Thyroid gland (tissue), 4 donors: ENCODE results near the gene CSNK2A1. TPM values are rescaled to one million over a fixed set of nuclear protein-coding genes. Genes with fewer than 3 reads are reported as not detected.

Source experiments
- DNase-seq, 2 donors: peaks; one replicate each; pipeline ENCODE4 v3.0.0-alpha.2; 2019
- H3K27ac ChIP-seq, 3 donors: fragments of 200-600 bp; sonication (generic); 1 replicate in 2 of 3; 2 replicates in 1 of 3; pipeline ENCODE4 v1.5.1; 2016 to 2019; ENCODE audit warnings: mild to moderate bottlenecking in 1 of 3, moderate library complexity in 1 of 3
- H3K27me3 ChIP-seq: fragments of 200-600 bp; sonication (generic); one replicate; pipeline ENCODE4 v1.5.1; 2019
- H3K36me3 ChIP-seq, 2 donors: fragments of 200-600 bp; sonication (generic); one replicate each; pipeline ENCODE4 v1.5.1; 2016 to 2019
- H3K4me1 ChIP-seq, 2 donors: fragments of 200-600 bp; sonication (generic); one replicate each; pipeline ENCODE4 v1.5.1; 2017 to 2019
- H3K4me3 ChIP-seq, 3 donors: fragments of 200-600 bp; sonication (generic); replicated peaks in 1 of 3; 1 replicate in 2 of 3; 2 replicates in 1 of 3; pipeline ENCODE4 v1.5.1; 2016; ENCODE audit warnings: mild to moderate bottlenecking in 1 of 3
- H3K9me3 ChIP-seq: fragments of 200-600 bp; sonication (generic); one replicate; pipeline ENCODE4 v1.5.1; 2017
- POLR2A ChIP-seq, 2 donors: fragments of 450-650 bp; IDR thresholded peaks; one replicate each; pipeline ENCODE4 v1.6.1; 2017; ENCODE audit warnings: antibody characterized with exemption in 2 of 2, mild to moderate bottlenecking in 2 of 2, moderate library complexity in 1 of 2
- WGBS, 2 donors: methylation state at CpG; one replicate each; pipeline ENCODE4 v1.1.5; 2017; 5-methylcytosine and 5-hydroxymethylcytosine counted together
- intact Hi-C: fragments of 100-400 bp; cut with DNase I; formaldehyde crosslinking; loops from one replicate; pipeline ENCODE4 v1.15.1; 2023
- total RNA-seq, 4 donors: library from RNA; depleted of rRNA; stranded (reverse); fragments of >200 nt; gene quantifications; one replicate each; pipeline ENCODE4 v1.2.3, GENCODE V29; 2016
- TF ChIP-seq, protein P1 (sequence below), 6 experiments: fragments of 200-600 bp in 3 of 6; fragments of 450-650 bp in 3 of 6; sonication (generic) in 3 of 6; IDR thresholded peaks; one replicate each; pipeline ENCODE4 v1.5.1; 2016 to 2019; ENCODE audit warnings: antibody characterized with exemption in 6 of 6, mild to moderate bottlenecking in 2 of 6, inconsistent platforms in 1 of 6, moderate library complexity in 1 of 6

Gene CSNK2A1
- total RNA-seq, 4 donors from 2014 or later, result 88.0 to 153 (median 105) TPM

DNA sequence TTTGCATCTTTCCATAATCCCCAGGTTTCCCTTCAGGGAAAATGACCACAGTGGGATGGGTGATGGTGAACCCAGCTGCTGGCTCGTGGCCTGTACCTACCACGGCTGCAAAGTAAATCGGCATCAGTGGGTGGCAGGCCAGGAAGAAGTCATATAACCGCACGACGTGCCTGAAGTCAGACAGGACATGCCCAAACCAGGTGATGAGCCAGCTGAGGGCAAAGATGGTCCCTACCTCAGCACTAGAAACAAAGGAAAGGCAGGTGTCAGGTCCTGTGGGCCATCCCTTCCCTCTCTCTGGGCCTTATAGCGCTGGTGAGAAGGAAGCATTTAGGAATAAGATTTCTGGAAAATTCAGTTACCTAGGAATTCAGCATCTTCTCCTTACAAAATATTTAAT lies 103.4 kb downstream of the CSNK2A1 start:
- Histone ChIP-seq H3K4me1 (peaks cover 3 to 6% of the 10 kb centered on the region in 2 donors), H3K4me3 (no peak overlapping the region), H3K27me3 (no peaks in the 10 kb centered on the region), H3K9me3 (no peaks in the 10 kb centered on the region), H3K27ac (no peak overlapping the region), H3K36me3 (peaks cover 70 to 75% of the 10 kb centered on the region in 2 donors)
- intact Hi-C loops, result no loop called here
- no peak for DNase-seq
- TF ChIP-seq, protein P1, sequence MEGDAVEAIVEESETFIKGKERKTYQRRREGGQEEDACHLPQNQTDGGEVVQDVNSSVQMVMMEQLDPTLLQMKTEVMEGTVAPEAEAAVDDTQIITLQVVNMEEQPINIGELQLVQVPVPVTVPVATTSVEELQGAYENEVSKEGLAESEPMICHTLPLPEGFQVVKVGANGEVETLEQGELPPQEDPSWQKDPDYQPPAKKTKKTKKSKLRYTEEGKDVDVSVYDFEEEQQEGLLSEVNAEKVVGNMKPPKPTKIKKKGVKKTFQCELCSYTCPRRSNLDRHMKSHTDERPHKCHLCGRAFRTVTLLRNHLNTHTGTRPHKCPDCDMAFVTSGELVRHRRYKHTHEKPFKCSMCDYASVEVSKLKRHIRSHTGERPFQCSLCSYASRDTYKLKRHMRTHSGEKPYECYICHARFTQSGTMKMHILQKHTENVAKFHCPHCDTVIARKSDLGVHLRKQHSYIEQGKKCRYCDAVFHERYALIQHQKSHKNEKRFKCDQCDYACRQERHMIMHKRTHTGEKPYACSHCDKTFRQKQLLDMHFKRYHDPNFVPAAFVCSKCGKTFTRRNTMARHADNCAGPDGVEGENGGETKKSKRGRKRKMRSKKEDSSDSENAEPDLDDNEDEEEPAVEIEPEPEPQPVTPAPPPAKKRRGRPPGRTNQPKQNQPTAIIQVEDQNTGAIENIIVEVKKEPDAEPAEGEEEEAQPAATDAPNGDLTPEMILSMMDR (IDR thresholded peaks at IDR 0.05), result no peak
- no peak for TF ChIP-seq POLR2A (IDR thresholded peaks at IDR 0.05)
- 93 to 99% methylated on average over 7 of the region's 7 CpGs for WGBS, 2 donors

DNA sequence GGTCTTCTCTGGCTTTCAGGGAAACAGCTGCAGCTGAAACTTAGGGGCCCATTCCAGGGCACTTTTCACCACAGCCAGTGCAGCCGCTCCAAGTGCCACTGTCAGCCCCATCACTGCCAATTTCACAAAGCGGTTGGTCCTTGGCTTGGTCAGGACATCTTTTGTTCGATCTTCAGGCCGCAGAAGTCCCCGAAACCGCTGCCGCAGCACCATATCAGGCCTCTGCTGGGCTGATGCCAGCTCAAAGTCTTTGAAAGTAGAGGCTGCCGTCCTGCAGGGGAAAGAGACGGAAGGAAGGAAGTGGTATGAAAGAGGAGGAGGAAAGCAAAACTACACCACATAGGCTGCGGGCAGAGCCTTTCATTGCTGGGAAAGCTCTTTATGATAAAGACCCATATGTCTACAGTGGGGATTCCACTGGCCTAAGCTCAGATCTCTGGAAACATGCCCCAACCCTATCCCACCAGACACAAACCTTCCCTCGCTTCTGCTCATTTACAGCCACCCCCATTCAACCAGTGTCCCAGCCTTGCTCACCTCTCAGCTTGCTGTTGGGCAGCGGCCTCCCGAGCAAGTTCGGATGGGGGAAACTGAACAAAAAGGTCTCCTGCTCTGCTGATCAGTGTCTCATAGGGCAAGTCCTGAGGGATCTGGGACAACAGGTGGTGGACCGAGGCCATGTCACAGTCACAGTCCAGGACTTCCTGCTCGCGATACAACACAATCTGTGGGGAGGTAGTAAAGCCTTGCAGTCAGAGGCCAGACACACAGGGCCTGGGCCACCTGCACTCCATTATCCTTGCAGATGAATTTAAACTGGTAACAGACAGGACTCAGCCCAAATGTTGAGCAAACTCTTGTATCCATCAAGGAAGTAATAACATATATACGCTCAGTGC lies 104.8 kb downstream of the CSNK2A1 start:
- H3K4me3 ChIP-seq, result no peak overlapping the region
- intact Hi-C loops, result loop anchor here (10.0 kb wide), 1 partner anchor 84 kb away; no protein-coding TSS in a partner anchor
- TF ChIP-seq, protein P1 (IDR thresholded peaks at IDR 0.05), result no peak
- TF ChIP-seq POLR2A (IDR thresholded peaks at IDR 0.05), result no peak
- no peaks in the 10 kb centered on the region for H3K27me3 ChIP-seq
- peak overlapping the region in 1 of 3 donors; percentile 4 for H3K27ac ChIP-seq
- H3K4me1 ChIP-seq, result no peaks in the 10 kb centered on the region
- no peak for DNase-seq
- H3K36me3 ChIP-seq, result peaks cover 65 to 74% of the 10 kb centered on the region in 2 donors
- 76 to 85% methylated on average over 17 to 18 of the region's 18 CpGs for WGBS, 2 donors
- H3K9me3 ChIP-seq, result no peaks in the 10 kb centered on the region

DNA sequence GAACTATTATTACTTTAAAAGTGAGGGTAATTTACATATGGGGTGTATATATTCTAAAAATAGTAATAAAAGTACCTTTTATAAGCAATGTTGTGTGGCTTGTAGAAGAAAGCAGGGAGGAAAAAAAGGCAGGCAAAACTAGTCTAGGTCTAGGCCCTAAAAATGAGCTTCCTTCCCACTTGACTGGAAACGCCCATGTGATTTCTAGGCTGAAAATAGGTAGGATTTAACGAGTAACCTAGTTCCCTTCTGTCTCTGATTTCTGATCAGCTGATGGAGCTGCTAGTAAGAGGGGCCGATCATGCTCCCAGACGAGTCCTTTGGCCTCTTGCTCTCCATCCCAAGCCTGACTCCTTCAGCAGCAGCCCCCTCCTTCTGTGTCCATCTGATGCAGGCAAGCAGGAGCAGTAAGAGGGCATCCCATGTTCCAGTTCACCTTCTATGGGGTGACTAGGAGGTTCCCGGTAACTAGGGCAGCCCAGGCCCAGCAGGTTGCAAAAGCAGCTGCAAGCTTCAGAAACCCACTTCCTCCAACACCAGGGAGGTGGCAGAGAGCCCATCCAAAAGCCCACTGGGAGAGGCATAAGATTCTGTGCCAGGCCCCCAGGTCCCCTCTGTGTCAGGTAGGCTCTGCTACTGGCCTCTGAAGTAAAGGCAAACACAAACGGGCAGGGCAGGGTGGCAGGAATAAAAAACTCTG lies 105.7 kb downstream of the CSNK2A1 start:
- Histone ChIP-seq H3K4me1 (no peaks in the 10 kb centered on the region), H3K9me3 (no peaks in the 10 kb centered on the region), H3K27me3 (no peaks in the 10 kb centered on the region), H3K4me3 (no peak overlapping the region), H3K27ac (no peak overlapping the region), H3K36me3 (peaks cover 65 to 68% of the 10 kb centered on the region in 2 donors)
- intact Hi-C loops, result loop anchor here (10.0 kb wide), 1 partner anchor 83 kb away; no protein-coding TSS in a partner anchor
- no peak for DNase-seq
- WGBS, 2 donors, result 68 to 81% methylated on average over 6 of the region's 6 CpGs
- TF ChIP-seq POLR2A (IDR thresholded peaks at IDR 0.05), result no peak
- TF ChIP-seq, protein P1 (IDR thresholded peaks at IDR 0.05), result no peak

DNA sequence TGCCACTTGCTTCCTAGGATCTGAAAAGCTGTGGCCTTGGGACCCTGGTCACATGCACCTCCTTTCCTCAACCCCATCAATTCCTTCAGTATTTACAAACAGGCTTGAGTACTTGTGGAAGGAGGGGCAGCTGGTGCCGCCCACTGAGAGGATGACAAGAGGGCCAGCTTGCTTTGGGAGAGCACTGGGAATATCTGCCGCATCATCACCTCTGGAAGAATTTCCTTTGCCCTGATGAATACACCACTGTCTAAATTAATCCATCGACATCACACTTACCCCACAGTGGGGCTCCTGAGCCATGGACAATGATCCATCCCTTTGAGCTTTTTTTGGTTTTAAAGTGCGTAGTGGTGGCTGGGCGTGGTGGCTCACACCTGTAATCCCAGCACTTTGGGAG lies 107.1 kb downstream of the CSNK2A1 start:
- no peak for DNase-seq
- TF ChIP-seq, protein P1 (IDR thresholded peaks at IDR 0.05), result no peak
- no peak for TF ChIP-seq POLR2A (IDR thresholded peaks at IDR 0.05)
- H3K27me3 ChIP-seq, result no peaks in the 10 kb centered on the region
- 93 to 99% methylated on average over 5 of the region's 5 CpGs for WGBS, 2 donors
- intact Hi-C loops, result loop anchor here (10.0 kb wide), 1 partner anchor 82 kb away; no protein-coding TSS in a partner anchor
- H3K9me3 ChIP-seq, result no peaks in the 10 kb centered on the region
- peaks cover 57 to 58% of the 10 kb centered on the region in 2 donors for H3K36me3 ChIP-seq
- H3K4me3 ChIP-seq, result no peak overlapping the region
- H3K4me1 ChIP-seq, result no peaks in the 10 kb centered on the region
- H3K27ac ChIP-seq, result no peak overlapping the region
